GM18870 (cell line): Measurements from ENCODE around the gene ABTB1.

Source experiments
- ATAC-seq: cut with Tn5 transposase; IDR thresholded peaks from one replicate; pipeline ENCODE4 v1.9.1; 2021; ENCODE audit warnings: moderate library complexity; ENCODE audit not compliant: unreplicated experiment

Gene ABTB1

DNA sequence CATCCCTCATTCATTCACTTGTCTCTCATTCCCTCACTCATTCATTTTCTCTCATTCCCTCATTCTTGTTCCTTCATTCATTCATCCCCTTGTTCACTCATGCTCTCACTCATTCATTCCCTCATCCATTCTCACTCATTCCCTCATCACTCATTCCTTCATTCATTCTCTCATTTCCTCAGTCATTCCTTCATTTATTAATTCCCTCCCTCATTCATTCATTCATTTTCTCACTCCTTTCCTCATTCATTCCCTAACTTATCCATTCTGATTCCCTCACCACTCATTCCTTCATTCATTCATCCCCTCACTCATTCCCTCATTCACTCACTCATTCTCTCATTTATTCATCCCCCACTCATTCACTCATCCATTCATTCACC is 13.8 kb downstream of the ABTB1 start:
- ATAC-seq: no peak

DNA sequence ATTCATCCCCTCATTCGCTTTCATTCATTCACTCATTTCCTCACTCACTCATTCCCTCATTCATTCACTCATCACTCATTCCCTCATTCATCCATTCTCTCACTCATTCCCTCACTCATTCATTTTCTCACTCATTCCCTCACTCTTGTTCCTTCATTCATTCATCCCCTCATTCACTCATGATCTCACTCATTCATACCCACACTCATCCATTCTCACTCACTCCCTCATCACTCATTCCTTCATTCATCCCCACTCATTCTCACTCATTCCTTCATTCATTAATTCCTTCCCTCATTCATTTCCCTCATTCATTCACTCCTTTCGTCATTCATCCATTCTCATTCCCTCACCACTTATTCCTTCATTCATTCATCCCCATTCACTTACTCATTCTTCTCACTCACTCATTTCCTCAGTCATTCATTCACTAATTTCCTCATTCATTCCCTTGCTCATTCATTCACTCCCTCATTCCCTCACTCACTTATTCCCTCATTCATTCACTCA is 14.5 kb downstream of the ABTB1 start:
- no peak for ATAC-seq

DNA sequence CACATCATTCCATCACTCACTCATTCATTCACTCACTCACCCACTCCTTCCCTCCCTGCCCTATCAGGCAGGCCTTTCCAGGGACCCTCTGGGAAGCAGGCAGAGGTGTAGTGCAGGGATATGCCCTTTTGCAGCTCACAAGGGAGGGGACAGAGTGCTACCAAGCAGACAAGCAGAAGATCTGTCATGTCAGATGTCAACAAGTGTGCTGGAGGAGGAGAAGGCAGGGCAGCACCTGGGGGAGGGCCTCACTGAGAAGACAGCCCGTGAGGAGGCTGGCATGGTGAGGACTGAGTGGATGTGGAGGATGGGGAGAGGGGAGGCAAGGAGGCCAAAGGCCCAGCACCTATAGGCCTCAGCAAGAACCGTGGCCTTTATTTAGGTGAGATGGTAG is 15.3 kb downstream of the ABTB1 start:
- no peak for ATAC-seq

DNA sequence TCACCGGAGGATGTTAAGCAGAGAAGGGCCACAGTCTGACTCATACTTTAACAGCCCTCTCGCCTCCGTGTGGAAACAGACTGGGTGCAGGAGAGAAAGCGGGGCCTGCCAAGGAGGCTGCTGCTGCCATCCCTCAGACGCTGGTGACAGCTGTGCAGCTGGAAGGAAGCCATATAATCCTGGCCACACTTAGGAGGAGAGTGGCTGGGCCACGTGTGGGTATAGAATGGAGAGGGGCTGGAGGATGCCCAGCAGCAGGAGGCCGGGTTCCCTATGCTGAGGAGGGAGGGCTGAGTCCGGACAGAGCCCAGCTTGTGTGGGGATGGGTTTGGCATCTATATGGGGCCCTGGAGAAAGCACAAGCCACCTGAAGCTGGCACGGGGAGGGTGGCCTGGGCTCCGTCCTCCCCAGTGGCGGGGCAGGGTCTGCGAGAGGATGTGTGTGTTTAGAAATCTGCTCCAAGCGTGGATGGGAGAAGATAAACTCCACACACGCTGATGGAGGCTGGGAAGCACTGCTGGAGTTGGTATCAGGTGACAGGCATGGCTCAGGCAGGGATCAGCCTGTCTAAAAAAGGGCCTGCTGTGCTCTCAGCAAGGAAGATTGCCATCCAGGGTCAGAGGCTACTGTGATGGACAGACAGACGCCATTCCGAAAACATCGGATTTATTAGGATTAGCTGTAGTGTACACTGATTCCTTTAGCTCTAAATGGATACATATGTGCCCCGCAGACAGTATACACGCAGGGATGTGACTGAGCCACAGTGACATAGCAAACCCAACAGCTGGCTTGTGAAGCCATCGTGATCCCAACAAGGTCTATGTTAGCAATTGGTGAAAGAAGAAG is 15.9 kb downstream of the ABTB1 start:
- ATAC-seq: no peak

DNA sequence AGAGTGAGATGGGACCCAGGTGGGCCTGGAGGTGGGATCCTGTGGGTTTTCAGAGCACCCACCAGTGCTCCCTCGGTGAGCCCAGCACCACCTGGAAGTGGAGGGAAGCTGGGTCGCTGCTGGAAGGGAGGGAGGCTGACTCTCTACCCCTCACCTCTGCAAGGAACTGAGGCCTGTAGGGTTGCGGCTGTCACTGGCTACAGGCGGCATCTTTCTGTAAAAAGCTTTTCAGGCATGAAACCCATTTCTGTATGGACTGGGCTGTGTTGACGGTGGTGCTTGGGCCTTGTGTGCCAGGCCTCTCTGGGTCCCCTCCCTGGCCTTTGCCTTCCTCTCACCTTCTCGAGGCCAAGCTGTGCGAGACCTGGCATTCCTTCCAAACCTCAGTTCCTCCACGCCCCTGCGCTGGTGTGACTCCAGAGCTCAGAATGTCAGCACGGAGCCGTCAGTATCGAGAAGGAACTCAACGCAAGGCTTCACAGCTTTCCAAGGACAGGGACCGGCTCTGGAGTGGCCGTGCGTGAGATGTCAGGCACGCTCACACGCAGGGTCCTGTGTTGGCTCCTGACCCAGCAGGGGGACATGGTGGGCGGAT is 16.6 kb downstream of the ABTB1 start:
- ATAC-seq: no peak

DNA sequence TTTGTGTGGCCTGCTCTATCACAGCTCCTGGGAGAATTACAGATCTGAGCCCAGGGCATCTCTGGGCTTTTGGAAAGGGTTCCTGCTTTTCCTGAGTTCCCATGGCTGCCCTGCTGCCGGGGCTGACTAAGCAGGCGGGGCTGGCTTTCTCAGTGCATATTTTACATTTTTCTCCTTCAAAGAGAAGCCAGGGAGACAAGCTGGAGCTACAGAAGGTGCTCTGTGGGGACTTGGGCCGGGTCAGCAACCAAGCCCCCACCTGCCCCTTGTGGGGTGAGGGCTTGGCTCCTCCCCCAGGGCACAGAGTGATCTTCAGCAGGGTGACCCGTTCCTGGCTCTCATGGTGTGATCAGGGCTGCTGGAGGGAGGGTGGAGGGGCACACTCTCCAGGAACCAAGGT is 17.4 kb downstream of the ABTB1 start:
- no peak for ATAC-seq

DNA sequence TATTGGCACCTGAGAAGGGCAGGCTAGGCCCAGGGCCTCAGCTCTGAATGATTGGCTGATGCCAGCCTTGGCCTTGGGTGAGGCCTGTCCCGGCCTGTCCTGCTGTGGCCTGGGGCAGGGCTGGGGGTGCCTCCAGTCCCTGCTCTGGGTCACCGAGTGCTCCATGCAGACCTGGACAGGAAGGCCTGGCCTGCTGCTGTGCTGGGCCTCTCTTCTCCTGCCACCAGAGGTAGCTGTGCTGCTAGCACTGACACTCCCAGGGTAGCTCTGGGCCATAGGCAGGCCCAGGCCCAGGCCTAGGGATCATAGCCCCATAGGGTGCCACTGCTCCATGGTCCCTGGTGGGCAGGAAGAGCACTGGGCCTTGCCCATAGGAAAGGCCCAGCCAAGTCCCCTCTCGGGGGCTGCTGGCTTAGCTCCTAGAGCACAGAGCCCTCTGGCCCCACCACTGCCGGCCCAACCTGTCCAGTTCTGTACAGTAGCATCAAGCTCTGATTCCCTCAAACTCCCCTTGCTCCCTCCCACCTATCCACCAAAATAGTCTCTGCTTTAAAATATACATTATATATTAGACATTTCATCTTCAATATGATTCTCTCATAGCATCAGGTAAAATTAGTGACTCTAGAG is 18.2 kb downstream of the ABTB1 start:
- ATAC-seq: no peak

DNA sequence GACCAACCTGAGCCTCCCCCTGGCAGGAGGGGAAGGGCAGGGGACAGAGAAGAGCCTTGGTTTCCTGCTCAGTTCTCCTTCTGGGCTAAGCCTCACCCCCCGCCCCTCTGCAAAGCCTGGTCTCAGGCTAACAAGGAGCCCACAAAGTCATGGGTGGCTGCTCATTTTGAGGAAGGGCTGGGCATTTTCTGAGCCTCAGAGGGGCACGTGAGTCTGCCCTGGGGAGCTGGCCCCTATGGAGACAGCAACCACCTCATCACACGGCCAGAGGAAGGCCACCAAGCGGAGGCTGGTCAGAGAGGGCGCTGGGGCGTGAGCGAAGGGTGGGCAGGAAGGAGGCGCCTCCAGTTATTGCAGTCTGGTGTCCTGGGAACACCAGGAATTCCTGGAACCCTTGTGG is 18.7 kb downstream of the ABTB1 start:
- ATAC-seq: no peak

DNA sequence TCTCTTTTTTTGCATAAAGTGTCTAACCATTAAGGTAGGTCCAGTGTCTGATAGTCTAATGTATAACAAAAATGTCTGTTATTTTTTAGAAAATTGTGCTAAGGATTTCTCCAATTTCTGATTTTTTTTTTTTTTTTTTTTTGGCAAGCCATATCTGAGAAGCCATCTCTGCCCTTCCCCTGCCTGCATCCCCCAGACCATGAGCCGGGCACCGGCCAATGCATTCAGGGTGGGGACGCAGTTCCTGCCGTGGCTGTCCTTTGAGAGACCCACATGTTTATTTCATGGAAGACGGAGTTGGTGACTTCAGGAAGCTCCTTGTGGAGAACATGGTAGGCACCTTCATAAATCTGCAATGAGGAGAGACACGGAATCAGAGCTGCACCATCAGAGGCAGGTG is 19.2 kb downstream of the ABTB1 start:
- ATAC-seq: no peak

DNA sequence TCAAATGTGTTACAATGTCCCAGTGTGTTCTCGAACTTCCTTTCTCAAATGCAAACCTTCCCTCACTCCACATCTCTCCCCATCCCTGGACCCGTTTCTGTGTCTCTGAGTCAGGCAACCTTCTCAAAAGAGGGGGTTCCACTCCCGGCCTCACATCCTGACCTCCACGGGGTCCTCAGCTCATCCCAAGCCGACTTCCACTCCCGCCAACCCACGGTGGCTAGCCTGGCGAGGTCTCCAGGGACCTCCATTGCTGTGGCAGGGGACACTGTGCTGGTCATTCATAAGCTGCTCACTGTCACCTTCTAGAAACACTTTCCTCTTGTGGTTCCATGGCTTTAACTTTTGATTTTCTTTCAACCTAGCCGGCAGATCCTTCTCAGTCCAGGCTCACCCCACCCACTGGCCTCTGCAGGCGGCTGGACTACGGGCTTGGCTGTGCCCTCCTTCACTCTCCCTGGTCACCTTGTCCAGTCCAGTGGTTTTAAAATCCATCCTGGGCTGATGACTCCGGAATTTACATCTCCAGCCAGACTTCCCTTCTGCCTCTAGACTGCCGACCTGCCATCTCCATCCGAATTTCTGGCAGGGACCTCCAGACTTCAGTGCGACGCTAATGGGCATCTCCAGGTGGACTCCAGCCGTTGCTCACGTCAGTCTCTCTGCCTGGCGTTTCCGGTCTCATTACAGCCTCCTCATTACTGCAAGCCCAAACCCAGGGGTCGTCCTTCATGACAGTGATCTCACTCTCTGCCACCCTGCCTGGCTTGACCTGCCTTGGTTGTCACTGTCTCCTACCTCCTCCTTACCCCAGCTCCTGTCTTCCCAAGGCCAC is 20.0 kb downstream of the ABTB1 start:
- ATAC-seq: no peak

DNA sequence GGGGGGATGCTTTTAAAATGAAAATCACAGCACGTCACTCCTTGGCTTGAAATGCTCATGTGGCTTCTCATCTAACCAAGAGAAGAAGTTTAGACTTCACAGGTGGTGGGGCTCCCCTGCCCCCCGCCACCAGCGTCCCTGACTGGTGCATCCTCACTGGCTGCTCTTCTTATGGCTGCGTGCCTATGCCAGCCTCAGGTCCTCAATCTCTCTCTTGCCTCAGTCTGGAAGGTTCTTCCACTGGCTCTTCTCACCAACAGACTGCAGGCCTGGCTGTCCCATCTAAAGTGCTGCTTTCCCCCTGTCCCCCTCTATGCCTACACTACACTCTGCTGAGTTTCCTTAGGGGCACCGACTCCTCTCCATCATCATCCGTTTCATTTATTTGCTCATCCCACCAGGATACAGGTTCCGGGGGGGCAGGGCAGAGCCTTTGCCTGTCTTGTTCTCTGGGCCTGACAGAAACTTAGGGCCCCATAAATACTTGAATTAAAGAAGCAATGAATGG is 20.6 kb downstream of the ABTB1 start:
- ATAC-seq: no peak

DNA sequence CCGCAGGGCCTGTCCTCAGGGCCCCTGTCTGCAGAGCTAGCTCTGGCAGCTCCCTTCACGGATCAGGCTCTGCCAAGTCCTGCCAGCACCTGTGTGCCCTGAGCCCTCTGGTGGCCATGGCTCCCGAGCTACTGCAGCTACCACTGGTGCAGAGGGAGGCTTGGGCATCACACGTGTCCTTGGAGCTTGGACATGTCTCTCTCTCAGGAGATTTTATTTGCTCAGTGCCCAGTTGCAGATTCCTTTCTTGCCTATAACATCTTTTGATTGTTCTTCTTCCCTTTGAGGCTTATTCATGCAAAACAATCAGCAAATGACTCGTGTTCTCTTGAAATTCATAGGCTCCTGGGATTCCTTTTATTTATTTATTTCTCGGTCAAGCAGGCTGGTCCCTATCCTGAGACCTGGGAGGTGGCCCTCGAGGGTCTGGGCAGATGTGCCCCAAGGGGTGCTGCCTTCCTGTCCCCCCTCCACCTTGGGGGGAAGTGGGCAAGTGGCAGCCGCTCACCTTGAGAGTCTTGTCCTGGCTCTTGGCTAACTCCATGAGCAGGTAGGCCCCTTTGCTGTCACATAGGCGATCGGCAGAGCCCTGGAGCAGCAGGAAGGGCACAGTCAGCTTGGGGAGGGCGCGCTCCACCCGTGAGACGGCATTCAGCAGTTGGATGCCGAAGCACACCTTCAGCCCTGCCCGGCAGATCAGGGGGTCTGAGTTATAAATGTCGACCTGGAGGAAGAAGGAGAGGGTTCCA is 21.9 kb downstream of the ABTB1 start:
- no peak for ATAC-seq

DNA sequence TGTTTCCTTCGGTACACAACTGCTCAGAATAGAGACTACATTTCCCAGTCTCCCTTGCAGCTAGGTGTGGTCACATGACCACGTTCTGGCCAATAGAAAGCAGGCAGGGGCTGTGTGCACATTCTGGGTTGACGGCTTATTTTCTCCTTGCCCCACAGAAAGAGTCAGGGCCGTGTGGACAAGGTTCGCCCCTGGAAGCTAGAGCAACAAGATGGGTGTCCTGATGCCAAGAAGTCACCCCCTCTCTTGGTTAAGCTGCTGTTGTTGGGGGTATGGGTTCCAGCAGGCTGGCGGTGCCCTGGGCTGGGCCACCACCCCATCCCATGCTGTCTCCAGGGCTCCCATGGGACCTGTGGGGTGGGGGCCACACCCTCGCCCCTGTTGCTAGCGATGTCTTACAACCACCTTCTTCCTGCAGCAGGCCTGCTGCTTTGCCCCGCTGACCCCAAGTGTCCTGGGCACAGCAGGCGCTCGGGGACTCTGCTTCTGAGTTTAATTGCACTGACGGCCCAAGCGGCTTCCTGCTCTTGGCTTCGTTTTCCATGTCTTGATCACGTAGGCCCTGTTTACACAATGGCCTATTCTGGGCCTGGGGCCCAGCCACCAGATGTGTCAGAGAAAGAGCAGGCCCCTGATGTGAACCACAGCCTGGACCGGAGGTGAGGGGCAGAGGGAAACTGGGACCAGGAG is 24.9 kb downstream of the ABTB1 start:
- no peak for ATAC-seq

DNA sequence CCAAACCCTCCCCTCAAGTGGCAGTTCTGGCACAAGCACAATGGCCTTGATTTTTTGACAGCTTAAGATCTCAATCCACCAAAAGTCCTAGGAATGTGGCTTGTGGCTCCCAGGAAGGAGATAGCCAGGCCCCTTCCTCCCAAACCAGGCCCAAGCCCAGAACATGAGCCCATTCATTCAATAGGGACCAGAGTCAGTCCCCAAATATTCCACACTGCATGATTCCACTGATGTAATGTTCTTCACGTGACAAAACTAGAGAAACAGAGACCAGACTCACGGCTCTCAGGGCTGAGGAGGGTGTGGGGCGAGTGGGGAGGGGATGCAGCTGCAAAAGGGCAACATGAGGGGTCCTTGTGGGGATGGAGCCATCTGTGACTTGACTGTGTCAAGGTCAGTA is 25.5 kb downstream of the ABTB1 start:
- ATAC-seq: no peak

DNA sequence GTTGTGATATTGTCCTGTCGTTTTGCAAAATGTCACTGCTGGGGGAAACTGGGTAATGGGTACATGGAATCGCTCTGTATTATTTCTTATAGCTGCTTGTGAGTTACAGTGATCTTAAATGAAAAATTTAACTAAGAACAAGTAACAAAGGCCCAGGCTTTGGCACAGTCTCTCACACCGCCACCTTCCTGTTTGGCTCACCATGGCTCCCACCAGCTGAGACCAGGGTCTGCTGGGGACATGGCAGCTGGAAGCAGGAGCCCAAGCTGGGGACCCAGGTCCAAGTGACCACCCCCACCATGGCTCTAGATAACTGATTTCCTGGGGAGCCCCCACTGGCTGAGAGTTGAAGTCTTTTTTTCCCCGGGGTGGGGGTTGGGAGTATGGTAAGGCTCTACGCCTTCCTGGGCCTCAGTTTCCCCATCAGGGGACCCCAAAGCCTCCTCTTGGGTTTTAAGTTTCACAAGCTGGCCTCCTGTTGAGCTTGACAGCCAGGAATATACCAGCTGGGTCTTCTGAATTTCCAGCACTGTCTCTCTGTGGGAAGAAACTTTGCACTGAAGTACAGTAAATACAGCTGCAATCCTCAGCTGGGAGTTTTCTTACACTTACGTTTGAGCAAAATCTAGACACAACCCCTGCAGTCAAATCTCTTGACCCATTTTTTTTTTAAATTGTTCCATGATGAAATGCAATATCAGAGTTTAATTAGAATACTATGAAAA is 26.1 kb downstream of the ABTB1 start:
- ATAC-seq: no peak

DNA sequence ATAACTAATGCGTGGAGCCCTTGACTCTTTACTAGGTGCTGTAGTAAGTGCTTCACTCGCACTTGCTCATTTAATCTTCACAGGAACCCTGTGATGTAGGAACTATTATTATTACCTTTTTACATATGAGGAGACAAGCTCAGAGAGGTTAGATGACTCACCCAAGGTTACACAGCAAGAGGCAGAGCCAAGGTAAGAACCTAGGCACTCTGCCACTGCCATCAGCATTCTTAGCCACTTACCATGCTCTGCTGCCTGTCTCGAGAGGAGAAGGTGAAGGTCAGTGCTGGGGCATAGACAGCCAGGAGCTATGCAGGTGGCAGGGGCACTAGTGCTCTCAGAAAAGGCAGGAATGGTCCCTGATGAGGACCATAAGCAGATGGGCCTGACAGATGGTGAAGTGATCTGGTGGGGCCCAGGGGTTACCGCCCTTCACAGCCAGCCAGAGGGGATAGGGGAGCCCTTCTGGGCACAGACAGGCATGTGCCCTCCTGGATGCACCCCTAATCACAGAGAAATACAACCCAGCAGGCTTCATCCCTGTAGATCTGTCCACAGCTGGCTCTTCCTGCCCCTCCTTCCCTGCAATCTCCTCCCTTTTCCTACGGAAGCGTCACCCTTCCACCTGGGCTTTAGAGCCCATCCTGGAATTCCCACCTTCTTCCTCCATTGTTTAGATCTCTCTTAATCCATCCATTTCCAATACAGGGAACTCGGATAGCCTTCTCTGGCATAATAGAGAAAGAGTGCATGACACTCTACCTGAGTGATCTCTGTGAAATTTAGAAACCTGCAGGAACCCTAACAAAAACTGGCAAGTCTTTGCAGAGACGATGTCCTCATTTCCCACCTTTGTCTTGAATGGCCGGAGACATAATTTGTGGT is 26.9 kb downstream of the ABTB1 start:
- ATAC-seq: no peak

DNA sequence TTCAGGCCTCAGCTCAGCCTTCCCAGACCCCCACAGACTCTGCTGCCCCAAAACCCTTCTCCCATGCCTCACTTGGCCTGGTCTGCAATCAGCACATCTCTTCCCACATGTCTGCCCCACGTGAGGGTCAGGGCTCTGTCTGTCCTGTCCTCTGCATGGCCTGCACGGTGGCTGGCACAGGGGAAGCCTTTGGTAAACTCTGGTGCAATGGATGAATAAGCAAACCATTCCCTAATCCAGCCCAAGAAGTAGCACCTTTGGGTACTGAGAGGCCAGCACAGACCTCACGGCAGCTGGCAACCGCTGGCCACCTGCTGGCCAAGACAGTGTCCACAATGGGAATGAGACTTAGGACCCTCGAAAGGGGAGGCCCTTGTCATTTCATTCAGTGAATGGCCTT is 27.7 kb downstream of the ABTB1 start:
- ATAC-seq: no peak

DNA sequence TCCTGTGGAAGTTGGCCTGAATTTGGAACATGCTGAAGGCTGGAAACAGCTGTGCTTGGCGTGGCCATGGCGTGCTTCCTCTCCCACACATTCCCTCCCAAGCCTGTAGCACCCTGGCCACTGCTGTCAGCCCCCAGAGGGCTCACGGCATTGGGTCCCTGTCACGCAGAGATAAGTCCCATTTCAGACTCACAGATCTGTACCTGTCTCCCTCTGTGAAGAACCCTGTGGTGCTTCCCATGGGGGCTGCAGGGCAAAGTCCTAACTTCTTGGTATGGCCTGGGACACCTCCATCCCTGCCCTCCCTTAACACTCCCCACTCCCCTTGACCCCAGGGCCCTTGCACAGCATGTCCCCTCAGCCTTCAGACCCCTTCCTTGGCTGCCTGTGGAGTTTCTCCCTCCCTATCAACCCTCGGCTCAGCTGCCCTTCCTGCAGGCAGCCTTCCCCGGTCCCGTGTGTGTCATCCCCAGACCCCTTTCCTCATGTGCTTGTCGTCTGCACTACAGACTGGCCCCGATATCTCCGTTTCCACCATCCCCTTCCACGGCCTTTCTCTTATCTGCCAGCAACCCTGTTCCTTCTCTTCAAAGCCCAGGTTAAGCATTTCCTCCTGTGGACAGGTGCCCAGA is 28.6 kb downstream of the ABTB1 start:
- no peak for ATAC-seq
